HG02623 (cell line): ENCODE measurements around the gene MMS19.
A peak's percentile ranks its signal among the peaks of the same experiment; 100 is the strongest.

Experiments
- ATAC-seq: cut with Tn5 transposase; IDR thresholded peaks from one replicate; pipeline ENCODE4 v1.9.1; 2021; ENCODE audit warnings: moderate library complexity; ENCODE audit not compliant: unreplicated experiment

MMS19 gene, protein sequence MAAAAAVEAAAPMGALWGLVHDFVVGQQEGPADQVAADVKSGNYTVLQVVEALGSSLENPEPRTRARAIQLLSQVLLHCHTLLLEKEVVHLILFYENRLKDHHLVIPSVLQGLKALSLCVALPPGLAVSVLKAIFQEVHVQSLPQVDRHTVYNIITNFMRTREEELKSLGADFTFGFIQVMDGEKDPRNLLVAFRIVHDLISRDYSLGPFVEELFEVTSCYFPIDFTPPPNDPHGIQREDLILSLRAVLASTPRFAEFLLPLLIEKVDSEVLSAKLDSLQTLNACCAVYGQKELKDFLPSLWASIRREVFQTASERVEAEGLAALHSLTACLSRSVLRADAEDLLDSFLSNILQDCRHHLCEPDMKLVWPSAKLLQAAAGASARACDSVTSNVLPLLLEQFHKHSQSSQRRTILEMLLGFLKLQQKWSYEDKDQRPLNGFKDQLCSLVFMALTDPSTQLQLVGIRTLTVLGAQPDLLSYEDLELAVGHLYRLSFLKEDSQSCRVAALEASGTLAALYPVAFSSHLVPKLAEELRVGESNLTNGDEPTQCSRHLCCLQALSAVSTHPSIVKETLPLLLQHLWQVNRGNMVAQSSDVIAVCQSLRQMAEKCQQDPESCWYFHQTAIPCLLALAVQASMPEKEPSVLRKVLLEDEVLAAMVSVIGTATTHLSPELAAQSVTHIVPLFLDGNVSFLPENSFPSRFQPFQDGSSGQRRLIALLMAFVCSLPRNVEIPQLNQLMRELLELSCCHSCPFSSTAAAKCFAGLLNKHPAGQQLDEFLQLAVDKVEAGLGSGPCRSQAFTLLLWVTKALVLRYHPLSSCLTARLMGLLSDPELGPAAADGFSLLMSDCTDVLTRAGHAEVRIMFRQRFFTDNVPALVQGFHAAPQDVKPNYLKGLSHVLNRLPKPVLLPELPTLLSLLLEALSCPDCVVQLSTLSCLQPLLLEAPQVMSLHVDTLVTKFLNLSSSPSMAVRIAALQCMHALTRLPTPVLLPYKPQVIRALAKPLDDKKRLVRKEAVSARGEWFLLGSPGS

DNA sequence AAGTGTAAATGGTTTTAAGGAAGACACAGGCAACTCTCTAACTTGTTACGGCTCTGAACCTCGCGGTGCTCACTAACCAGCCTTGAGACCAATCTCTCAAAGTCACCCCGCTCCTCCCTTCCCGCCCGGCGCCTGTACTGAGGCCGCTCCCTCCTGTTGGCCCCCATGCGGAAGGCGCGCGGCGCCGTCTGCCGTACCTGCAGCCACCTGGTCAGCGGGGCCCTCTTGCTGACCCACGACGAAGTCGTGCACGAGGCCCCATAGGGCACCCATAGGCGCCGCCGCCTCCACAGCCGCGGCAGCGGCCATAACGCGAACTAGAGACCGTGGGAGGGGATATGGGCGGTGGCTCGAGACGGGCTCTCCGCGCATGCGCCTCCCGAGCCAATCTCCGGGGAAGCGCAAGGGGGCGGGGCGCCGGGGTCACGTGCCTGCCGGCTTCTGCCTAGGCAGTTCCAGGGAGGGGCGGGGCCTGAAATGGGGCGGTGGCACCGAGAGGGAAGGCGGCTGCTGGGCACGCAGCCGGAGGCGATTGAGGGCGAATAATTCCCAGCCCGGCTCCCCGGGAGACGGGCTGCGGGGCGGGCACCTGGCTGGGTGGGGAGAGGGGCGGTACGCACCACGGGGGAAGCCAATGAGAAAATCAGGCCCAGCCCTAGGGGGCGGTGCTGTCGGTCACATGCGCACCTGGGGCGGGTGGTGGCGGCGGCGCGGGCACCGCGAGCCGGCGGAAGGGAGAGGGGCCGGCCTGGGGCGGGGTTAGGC, at the start of gene MMS19:
MMS19 (minus strand) TSS at position 347 of the 765 bp plus-strand sequence; CDS start at position 309, 38 bp downstream.
- ATAC-seq = peak; percentile 89

DNA sequence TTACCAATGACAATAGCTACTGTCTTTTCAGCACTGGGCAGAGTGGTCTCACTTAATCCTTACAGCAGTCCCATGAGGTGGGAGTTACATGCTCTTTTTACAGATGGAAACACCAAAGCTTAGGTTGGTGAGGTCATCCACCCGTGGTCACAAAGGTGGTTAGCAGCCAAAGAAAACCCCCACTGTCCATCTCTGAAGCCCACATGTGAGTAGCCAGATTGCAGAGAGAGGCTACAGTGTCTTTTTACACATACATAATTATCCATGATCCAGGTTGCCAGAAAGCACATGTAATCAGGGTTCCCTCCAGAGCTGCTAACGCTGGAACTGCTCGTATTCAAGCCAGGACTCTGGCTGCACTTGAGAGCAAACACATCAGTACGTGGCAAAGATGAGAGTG, 49.7 kb upstream of the MMS19 start:
- no peak for ATAC-seq

DNA sequence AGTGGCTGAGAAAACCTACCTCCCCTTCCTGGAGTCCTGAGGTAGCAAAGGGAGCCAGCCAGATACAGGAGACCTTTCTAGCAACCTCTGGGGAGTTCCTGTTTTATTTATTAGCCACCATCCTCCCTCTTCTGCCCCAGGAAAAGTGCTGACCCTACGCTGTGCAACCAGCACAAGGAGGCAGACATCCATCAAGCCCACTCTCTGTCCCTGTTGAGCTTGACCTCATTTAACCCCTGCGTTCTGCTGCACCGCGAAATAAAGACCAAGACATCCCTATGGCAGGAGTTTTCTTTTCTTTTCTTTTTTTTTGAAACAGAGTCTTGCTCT, 49.0 kb upstream of the MMS19 start:
- ATAC-seq = no peak

DNA sequence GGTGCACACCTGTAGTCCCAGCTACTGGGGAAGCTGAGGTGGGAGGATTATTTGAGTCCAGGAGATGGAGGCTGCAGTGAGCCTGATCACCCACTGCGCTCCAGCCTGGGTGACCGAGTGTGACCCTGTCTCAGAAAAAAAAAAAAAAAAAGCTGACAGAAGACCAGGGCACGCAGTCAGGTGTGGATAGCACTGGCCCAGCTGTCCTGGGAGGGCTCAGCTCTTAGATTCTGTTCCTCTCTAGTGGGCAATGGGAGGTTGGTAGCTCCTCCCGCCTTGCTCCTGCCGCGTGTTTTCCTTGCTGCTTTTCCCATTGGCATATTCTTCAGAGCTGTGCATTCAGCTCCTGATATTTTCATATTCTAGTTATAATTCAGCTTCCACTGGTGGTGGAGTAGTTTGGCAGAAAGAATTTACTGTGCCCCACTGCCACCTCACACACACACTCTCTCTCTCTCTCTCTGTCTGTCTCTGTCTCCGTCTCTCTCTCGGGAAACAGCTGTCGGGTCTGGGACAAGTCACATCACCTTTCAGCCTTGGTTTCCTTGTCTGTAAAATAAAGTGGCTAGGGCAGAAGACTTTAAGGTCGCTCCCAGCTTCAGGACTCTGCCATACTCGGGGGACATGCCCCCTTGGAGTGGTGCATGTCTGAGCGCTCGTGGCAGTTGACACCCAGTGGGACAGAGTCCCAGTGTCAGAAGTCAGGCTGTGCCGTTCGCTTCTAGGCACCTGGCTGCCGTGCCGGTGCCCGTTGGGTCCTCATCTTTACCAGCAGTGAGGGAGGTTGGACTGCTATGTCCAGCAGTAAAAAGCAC, 48.4 kb upstream of the MMS19 start:
- ATAC-seq = no peak

DNA sequence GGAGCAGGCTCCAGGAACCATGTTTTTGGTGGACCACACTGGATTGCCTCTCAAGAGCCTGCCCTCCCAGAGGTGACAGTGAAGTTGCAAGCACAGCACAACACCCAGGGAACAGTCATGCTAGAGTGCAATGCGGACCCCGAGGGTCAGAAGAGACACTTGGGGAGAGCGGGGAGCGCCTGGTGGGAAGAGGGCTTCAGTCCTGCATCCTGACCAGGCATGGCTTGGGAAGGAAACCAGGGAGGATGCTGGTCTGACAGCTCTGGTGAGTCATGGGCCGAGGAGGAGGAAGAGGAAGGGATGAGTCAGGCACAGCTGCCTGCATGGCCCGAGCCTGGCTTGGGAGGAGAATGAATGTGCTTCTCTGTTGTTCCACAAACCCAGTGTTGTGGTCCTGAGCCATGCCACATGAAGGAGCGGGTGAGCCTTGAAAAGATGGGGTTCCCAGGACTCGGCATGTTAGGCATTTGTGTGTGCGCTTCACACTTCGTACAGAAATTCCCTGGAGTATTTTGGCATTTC, 44.9 kb upstream of the MMS19 start:
- ATAC-seq = no peak

DNA sequence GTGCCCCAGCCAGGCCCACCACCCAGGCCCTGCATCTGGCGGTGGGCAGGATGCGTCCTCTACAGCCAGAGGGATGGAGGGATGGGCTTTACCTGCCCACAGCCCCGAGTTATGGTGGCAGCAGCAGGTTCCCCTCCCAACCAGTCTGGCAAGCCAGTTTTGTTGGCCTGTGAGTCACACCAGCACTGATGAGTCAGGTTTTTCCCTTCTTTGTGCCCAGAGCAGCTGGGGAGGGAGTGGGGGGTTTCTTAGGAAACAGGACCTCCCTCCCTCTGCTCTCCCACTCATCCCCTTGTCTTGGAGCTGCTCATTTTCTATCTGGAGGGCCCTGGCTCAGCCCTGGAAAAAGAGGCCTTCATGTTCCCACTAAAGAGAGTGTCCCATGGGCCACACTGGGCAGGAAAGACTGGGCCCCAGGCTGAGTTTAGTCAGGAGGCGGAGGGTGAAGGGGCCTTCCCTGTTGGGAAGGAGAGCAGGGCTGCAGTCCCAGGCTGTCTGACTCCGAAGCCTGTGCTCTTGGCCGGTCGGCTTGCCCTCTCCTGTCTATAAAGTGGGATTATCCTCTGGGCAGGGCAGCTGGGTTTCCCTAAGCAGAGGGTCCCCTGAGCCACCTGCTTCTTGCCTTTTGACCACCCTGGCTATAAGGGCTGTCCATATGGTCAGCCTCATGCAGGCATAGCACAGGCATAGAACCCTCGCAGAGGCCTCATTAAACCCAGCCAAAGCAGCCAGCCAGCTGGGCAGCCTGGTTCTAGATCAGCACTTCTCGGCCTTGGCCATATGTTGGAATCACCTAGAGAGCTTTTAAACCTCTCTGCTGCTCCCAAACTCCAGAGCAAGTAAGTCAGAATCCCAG, 44.2 kb upstream of the MMS19 start:
- no peak for ATAC-seq

DNA sequence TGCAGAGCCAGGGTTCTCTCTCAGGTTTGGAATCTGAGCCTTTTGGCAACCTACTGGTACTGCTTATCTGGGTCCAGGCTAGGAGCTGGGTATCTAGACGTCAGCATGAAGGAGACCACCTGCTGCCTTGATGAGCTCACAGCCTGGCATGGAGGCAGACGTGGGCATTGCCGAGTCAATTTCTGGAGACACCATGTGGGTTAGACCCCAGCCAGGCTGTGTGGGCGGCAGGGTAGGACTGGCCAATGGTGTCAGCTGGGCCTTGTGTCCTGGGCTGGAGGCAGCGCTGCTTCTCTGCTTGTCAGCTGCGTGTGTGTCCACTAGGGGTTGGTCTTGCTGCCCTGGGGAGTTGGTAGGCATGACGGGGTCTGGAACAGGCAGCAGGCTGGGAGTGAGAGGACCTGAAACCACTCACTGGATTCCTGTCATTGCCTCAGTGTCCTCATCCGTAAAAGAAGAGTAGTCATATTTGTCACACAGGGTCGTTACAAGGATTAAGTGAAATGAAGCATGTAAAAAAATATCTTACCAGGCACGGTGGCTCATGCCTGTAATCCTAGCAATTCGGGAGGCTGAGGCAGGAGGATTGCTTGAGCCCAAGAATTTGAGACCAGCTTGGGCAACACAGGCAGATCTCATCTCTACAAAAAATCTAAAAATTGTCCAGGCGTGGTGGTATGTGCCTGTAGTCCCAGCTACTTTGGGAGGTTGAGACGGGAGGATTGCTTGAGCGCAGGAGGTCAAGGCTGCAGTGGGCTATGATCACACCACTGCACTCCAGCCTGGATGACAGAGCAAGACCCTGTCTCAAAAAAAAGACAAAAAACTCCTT, 42.7 kb upstream of the MMS19 start:
- ATAC-seq = no peak

DNA sequence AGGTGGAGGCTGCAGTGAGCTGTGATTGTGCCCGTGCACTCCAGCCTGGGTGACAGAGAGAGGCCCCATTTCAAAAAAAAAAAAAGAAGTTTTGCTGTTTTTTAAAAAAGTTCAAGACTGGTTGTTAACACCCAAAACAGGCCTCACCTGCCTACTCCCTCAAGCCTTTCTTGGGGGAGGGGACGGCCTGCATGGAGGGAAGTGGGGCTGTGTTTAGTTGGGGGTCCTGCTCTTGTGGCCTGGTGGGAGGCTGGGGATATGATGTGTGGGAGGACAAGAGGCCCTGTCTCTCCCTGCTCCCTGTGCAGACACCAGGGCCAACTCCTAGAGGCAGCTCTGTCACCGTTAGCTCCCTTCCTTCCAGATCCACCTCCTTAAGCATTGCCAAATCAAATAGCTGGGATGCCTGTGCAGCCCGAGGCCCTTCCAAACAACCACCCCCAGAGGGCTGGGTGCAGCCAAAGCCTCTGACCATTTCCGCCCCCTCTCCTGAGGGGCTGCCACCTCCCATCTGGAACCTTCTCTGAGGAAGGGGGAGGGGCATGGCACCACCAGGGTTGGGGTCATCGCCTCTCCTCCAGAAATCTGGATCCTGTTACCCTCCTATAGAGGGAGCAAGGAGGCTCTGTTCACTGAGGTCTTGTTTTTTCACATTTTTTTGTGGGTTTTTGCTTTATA, 41.4 kb upstream of the MMS19 start:
- no peak for ATAC-seq

DNA sequence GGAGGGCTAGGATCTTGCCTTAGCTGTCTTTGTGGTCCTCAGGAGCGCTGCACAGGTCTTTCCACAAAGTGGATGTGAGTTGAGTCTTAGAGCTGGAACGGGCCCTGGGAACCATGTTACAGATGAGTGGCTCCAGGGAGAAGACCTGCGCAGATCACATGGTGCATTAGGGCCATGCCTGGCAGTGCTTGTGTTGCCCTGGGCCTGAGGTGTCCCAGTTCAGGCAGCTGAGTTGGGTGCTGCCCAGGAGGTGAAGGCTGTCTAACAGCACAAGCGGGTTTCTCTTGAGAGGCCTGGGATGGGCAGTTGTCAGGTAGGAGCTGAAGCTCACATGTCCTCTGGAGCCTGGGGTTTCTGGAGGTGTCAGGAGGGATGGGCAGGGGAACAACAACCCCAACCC, 40.6 kb upstream of the MMS19 start:
- ATAC-seq = no peak

DNA sequence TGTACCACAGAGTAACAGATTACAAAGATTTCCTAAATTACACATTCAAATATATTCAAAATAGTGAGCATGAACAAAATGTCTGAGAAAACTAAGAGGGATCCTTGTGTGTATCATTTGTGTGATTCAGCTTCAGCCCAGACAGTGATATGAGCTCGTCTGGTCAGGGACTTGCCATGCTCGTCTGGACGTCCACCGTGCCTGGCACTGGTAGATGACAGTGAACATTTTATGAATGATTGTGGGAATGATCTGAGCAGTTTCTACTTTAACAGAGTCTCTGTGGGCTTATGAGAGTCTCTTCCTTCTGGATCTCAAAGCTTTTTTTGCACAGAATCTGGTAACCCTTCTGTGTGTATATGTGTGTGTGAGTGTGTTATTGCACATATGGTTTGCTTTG, 40.2 kb upstream of the MMS19 start:
- no peak for ATAC-seq

DNA sequence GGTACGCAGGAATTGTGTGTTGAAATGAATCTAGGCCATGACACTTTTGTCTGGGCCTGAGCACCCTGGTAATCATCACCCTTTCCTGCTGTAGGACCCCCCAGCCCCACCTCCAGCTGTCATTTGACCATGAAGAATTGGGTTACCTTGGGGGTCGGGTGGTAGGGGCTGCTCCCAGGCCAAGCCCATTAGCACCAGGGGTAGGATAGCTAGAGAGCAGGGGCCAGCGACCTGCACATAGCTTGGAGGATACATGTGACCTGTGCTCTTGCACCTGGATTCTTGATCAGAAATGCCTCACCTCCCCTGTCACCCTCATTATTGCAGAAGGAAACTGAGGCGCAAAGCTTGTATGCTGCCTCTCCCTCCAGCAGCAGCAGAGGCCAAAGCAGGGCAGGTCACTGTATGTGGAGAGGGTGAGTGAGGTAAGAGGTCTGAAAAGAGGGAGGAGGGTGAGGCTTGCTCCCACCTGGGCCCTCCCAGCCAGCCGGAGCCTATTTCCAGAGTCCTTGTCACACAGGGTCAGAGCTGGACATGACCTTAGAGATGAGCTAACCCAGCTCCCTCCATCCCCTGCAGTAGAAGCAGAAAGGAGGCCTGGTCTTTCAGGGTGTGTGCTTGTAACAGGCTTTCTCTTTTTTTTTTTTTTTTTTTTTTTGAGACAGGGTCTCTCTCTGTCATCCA, 39.1 kb upstream of the MMS19 start:
- no peak for ATAC-seq

DNA sequence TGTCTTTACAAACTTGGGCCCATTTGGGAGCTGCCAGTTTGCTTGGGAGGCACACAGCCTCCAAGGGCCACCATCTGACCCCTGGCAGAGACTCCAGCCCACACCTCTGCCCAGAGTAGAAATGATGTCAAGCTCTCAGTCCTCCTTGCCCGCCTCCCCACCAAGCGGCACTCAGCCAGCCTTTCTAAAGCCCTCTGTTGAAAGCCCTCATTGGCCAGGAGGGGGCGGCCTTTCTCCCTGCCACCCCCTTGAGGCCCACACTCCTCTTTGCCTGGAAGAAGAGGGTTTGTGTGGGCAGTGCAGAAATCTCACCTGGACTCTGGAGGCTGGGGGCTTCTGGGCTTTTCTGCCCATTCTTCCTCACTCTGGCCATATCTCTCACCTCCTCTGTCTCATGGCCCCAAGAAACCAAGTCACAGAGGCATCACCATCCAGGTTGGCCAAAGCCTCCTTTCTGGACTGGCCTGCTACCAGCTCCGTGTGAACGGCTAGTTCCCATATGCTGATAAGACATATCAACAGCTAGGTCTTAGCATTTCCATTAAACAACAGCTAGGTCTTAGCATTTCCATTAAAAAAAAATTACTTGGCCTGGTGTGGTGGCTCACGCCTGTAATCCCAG, 36.6 kb upstream of the MMS19 start:
- no peak for ATAC-seq

DNA sequence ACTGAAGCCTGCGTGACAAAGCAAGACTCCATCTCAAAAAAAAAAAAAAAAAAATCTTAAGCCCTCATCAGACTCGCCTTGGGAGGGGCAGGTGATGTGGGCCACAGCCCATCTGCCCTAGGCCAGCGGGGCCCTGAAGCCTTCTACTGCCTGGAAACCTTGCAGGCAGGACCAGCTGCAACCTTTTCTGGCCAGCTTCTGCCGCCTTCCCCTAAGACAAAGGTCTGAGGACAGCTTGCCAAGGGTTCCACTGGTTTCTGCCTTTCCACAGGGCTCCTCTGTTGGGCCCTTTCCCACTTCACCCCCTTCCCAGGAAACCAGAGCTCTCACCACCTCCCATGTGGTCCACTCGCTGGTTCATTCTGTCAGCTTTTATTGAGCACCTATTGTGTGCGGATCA, 35.7 kb upstream of the MMS19 start:
- ATAC-seq = no peak

DNA sequence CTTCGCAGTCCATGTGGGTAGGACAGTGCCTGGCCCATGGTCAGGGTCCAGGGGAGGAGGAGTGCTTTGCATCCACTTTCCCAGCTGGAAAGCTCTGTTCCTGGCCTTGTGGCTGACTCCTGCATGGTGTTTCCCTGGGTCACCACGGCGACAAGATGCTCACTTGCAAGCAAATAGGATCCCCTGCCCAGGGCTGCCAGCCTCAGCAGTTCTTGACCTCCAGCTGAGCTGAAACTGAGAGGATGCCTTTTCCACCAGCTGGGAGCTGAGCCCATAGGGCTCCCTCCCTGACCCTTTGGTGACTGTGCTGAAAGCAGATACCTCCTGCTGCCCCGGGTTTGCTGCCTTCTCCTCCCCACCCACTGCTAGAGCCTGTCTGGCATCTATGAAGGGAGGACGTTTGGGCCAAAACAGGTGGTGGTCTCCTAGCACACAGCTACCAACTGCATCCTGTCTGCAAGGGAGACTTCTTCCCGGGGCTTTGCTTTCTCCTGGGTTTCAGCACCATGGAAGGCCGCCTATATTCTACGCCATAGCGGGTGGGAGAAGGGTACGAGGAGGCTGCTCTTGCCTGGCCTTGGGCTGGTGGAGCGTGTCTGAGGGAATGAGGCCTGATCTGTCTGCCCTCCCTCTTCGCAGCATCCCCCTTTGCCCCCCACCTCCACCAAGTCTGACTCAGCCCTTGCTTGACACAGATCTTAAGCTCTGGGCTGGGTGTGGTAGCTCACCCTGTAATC, 34.9 kb upstream of the MMS19 start:
- ATAC-seq = no peak

DNA sequence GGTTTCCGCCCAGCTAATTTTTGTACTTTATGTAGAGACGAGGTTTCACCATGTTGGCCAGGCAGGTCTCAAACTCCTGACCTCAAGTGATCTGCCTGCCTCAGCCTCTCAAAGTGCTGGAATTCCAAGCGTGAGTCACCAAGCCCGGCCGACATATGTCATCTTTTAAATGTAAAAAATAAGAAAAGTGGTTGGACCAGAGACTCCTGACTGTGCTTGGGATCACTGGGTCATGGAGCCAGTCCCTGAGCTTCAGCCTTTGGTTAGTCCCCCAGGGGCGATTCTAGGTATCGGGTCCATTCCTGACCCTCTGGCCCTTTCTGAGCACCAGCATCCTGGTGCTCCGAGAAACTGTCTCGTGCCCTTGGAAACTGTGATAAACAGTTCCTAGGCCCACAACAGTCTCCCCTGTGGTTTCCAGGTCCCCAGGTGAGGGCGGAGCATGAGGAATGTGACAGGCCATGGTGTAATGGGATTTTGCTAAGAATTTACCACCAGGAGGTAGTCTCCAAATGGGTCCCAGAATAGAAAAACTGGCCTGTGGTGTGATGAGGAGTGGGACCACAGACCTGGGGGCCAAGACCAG, 33.3 kb upstream of the MMS19 start:
- no peak for ATAC-seq
